ENCODE results near the gene ITCH. TPM values are rescaled to one million over a fixed set of nuclear protein-coding genes. Genes with fewer than 3 reads are reported as not detected.
"Not testable (repeated sequence)": the region's sequence is repeated elsewhere in the genome, so short reads cannot be mapped to it uniquely, and the experiment has no call there.

Gene ITCH
- polyA plus RNA-seq, 1 donor from 2014 or later, result 39.5 TPM

- Histone ChIP-seq H3K36me3 (ENCODE audit: insufficient read depth, low read length) (no peaks in the 10 kb centered on the region), H3K27ac (ENCODE audit: low read length) (no peak overlapping the region), H3K9ac (ENCODE audit: low read length) (no peak overlapping the region), H3F3A (ENCODE audit: insufficient read depth, low read length, poor library complexity, severe bottlenecking) (no peaks in the 10 kb centered on the region), H3K4me3 (ENCODE audit: low read length) (no peak overlapping the region), H4K20me1 (ENCODE audit: insufficient read depth) (no peaks in the 10 kb centered on the region), H3K79me2 (replicated peaks; ENCODE audit: insufficient read depth, low read length) (no peaks in the 10 kb centered on the region), H3K27me3 (ENCODE audit: insufficient read depth, low read depth, low read length) (no peaks in the 10 kb centered on the region), H2AFZ (ENCODE audit: low read depth, low read length) (no peak overlapping the region), H3K9me2 (ENCODE audit: insufficient read depth, low read length) (no peaks in the 10 kb centered on the region), H3K9me3 (ENCODE audit: low read length) (no peaks in the 10 kb centered on the region), H3K4me2 (ENCODE audit: low read length) (no peak overlapping the region)
- TF ChIP-seq EZH2 (IDR thresholded peaks at IDR 0.05; ENCODE audit: borderline replicate concordance, insufficient read depth, low read length, poor library complexity, severe bottlenecking) (no peak), RAD21 (conservative IDR thresholded peaks at IDR 0.05) (no peak), MXI1 (conservative IDR thresholded peaks at IDR 0.05; ENCODE audit: poor library complexity, severe bottlenecking) (no peak), CTCF (IDR thresholded peaks at IDR 0.05; ENCODE audit: poor library complexity, severe bottlenecking) (no peak), EP300 (conservative IDR thresholded peaks at IDR 0.05; ENCODE audit: poor library complexity, severe bottlenecking) (no peak), TAF1 (IDR thresholded peaks at IDR 0.05; ENCODE audit: low read depth) (no peak), SMC3 (conservative IDR thresholded peaks at IDR 0.05; ENCODE audit: poor library complexity) (no peak), POLR2AphosphoS5 (IDR thresholded peaks at IDR 0.05) (no peak), REST (IDR thresholded peaks at IDR 0.05; ENCODE audit: borderline replicate concordance) (no peak)
Measured at GRCh38 chr20:34328928-34329677, 34.0 kb upstream of the ITCH start.

- H3K27ac ChIP-seq (ENCODE audit: low read length), result not testable (repeated sequence)
Measured at GRCh38 chr20:34330861-34331544, 32.1 kb upstream of the ITCH start.

More at GRCh38 chr20:34330861-34331544, 32.1 kb upstream of the ITCH start:
- H3F3A ChIP-seq (ENCODE audit: insufficient read depth, low read length, poor library complexity, severe bottlenecking); H3K4me3 ChIP-seq (ENCODE audit: low read length); H3K9me2 ChIP-seq (ENCODE audit: insufficient read depth, low read length); H4K20me1 ChIP-seq (ENCODE audit: insufficient read depth); H2AFZ ChIP-seq (ENCODE audit: low read depth, low read length); H3K36me3 ChIP-seq (ENCODE audit: insufficient read depth, low read length); H3K79me2 ChIP-seq (replicated peaks; ENCODE audit: insufficient read depth, low read length); H3K9ac ChIP-seq (ENCODE audit: low read length); H3K4me2 ChIP-seq (ENCODE audit: low read length); H3K27me3 ChIP-seq (ENCODE audit: insufficient read depth, low read depth, low read length); H3K9me3 ChIP-seq (ENCODE audit: low read length): not testable (repeated sequence)

Measured in neural cell (in vitro differentiated cells).